GM18499 (cell line): Measurements from ENCODE around the gene IER3IP1.
"Not testable (repeated sequence)": the region's sequence is repeated elsewhere in the genome, so short reads cannot be mapped to it uniquely, and the experiment has no call there.

ENCODE experiments used
- ATAC-seq: cut with Tn5 transposase; IDR thresholded peaks from one replicate; pipeline ENCODE4 v1.9.1; 2021; ENCODE audit warnings: moderate number of reproducible peaks; ENCODE audit not compliant: insufficient read depth, unreplicated experiment

IER3IP1 gene

GRCh38 chr18:47163241-47163640 is 12.9 kb downstream of the IER3IP1 start:
- ATAC-seq = peak; percentile 50

DNA sequence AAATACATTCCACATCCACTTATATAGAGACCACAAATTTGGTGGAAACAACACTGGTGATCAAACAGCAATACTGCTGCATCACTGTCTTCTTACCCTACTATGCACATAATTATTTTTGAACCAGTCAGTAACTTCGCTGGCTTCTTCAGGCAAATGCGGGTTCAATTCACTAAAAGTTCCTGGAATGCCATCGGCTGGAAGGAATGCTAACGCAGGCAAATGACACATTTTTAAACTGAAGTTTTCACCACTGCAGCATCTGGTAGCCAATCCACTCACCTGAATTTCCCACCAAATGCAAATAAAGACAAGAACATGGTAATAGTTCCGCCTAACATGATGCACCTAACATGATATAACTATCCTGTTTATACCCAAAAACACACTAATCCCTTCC is 15.9 kb downstream of the IER3IP1 start:
- no peak for ATAC-seq

- not testable (repeated sequence) for ATAC-seq
Observed at GRCh38 chr18:47158404-47158803, 17.8 kb downstream of the IER3IP1 start.

DNA sequence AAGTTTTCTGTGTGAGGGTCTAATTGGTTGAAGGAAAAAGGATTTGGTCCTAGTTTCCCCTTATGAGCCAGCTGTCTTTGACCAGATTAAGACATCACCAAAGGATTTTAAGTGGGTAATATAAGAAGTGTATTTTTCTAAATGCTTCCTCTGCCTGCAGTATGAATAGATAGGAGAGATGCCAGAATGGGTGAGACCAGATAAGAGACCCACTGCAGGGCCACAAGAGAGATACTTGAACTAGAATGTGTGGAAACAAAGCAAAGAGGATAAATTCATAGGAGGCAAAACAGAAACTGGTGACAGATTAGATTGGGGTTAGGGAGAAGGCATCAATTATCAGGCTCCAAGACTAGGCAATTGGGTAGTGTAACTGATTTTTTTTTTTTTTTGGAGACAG is 24.7 kb downstream of the IER3IP1 start:
- ATAC-seq = no peak

DNA sequence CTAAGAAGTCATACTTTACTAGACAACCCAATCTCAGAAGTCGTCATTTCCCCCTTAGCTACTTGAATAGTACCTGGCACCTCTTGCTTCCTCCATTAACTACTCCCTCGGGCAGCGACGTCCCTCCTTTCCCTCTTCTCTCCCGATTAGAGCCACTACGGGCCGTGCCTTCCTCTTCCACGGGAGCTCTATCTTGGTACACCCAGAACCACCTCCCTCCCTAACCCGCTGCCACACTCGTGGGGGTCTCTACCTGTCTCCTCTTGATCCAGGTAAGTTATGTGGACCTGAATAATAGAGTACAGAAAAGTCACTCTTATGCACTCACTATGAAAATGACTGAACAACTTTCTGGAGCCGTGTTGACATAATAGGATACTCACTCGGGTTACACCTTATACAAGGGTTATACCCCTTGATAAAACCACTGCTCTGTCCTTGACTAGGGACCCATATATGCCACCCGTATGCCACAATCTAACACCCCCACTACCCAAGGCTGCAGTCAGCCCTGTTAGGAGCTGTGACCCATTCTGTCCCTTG is 25.3 kb downstream of the IER3IP1 start:
- no peak for ATAC-seq

- ATAC-seq = no peak
Observed at GRCh38 chr18:47150029-47150823, 25.9 kb downstream of the IER3IP1 start, which contains the start of gene HDHD2. Gene HDHD2, minus strand, starts transcription at chr18:47150500. Its CDS starts 14,061 bp downstream, at chr18:47136439.

DNA sequence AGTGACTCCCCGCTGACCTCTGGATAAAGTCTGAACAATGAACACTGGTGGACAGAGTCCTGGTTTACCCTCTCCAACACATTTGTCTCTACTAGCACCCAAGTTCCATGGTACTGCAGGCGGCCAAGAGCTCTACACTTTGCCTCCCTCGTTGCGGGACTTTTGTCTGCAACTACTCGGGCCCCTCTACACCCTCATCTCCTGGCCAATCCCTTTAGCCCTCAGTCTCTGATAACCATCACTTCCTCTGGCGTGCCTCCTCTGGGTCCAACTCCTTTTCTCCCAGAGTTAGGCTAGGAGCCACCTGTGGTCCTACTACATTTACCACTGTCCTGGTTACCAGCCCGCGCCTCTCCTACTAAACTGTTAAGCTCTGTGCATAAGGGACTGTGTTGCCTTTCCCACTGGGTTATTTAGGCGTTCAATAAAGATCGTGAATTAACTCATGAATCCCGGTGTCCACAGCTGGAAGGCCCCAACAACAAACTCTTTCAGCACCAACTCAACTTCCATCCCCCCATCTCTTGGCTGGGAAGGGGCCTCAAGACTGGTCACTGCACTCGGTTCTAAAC is 26.6 kb downstream of the IER3IP1 start:
- no peak for ATAC-seq

DNA sequence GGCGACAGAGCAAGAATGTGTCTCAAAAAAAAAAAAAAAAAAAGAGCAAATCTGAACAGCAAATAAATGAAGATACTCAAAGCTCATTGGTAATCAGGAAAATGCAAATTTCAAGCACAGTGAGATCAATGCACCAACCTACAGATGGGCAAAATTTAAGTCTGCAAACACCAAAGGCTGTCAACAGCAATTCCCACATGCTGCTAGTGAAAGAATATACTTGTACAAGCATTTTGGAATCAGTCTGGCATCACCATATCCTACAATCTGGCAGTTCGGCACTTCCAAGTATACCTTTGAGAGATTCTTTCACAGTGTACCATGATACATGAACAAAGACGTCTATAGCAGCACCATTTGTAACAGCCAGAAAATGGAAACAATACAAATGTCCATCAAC is 30.0 kb downstream of the IER3IP1 start:
- ATAC-seq = no peak

- ATAC-seq = no peak
Observed at GRCh38 chr18:47143899-47144485, 32.2 kb downstream of the IER3IP1 start.

DNA sequence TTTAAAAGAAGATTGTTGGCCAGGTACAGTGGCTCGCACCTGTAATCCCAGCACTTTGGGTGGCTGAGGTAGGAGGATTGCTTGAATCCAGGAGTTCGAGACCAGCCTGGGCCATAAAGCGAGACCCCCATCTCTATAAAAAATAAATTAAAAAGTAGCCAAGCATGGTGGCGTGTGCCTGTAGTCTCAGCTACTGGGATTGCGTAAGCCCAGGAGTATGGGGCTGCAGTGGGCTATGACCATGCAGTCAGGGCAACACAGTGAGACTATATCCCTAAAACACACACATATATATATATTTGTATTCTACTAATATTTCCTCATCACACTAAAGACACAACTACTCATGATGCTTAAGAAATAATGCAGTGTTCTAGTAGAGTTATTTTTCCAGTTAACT is 33.0 kb downstream of the IER3IP1 start:
- no peak for ATAC-seq

GRCh38 chr18:47141289-47141688 is 34.9 kb downstream of the IER3IP1 start:
- ATAC-seq = no peak

DNA sequence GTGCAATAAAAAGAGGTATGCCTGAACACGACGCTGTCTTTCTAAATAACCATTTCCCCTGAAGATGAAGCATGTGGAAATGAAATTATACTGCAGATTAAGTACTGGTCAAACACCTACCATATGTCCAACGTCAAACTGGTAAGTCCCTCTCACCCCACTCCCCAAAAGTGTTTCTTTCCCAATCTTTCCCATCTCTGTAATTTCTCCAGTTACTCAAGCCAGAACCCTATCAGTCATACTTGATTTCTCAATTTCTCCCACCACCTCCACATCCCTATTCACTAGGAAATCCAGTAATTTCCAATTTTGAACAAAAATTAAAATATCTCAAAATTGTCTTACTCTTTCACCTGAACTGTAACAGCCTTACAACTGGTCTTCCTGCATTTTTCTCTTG is 55.0 kb downstream of the IER3IP1 start:
- no peak for ATAC-seq

DNA sequence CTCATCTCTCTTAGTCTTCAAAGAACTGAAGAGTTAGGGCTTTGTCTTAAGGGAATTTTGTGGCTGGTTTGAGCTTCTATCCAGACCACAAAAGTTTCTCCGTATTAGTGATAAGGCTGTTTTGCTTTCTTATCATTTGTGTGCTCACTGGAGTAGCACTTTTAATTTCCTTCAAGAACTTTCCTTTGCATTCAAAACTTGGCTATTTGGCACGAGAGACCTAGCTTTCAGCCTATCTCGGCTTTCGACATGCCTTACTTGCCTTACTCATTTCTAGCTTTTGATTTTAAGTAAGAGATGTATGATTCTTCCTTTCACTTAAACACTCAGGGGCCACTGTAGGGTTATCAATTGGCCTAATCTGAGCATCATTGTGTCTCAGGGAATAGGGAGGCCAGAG is 55.7 kb downstream of the IER3IP1 start:
- peak; percentile 92 for ATAC-seq

- ATAC-seq = no peak
Observed at GRCh38 chr18:47118981-47119380, 57.2 kb downstream of the IER3IP1 start.

DNA sequence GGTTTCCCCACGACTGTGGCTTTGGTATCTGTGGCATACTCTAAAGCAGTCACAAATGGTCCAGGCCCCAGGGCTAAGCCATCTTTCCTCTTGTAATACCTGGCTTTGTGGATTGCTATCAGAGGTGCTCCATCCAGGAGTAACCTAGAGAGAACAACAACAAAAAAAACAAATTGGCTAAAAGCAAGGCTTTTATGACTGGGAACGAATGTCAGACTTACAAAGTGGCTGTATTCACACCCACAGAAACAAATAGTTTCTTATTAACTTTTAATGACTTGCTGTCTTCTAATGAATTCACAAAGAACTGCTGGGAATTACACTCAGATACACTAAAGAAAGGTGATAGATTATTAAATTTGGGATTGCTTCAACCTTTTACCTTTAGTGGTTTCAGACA is 61.0 kb downstream of the IER3IP1 start:
- ATAC-seq = no peak

GRCh38 chr18:47113796-47114540 is 62.2 kb downstream of the IER3IP1 start:
- ATAC-seq = no peak

GRCh38 chr18:47110492-47111274 is 65.5 kb downstream of the IER3IP1 start:
- ATAC-seq = no peak

GRCh38 chr18:47109720-47110119 is 66.4 kb downstream of the IER3IP1 start:
- no peak for ATAC-seq

DNA sequence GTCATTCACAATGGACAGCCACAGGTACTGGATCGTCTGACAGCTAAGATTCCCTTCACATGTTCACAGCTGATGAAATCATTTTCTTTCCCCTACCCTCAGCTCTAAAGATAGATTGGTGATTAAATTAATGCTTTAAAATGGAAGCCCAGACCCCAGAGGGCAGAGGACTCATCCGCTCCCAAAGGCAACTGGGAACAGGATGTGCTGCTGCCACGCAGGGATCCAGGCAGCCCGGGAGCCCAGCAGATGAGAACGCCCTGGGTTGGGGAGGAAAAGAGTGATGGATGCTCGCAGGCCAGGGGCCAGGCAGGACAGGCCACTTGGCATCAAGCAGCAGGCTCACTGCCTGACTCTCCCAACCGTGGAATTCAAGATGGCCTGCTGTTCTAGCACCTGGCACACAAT is 67.2 kb downstream of the IER3IP1 start:
- no peak for ATAC-seq

- ATAC-seq = no peak
Observed at GRCh38 chr18:47108373-47108772, 67.8 kb downstream of the IER3IP1 start.
